Coronary artery (tissue), 2 donors: ENCODE data around the gene BEX2.
"Not testable (repeated sequence)": the region's sequence is repeated elsewhere in the genome, so short reads cannot be mapped to it uniquely, and the experiment has no call there.

Experiments
- DNase-seq: peaks from one replicate; pipeline ENCODE4 v3.0.0-alpha.2; 2017; ENCODE audit warnings: low spot score
- H3K27ac ChIP-seq, 2 donors: fragments of 200-600 bp; sonication (generic); one replicate each; pipeline ENCODE4 v1.5.1; 2016 to 2019
- H3K4me3 ChIP-seq: fragments of 200-600 bp; sonication (generic); 2 replicates; pipeline ENCODE4 v1.5.1; 2016; ENCODE audit warnings: mild to moderate bottlenecking, moderate library complexity
- TF ChIP-seq, protein P1 (sequence below): fragments of 200-600 bp; sonication (generic); IDR thresholded peaks from one replicate; pipeline ENCODE4 v1.5.1; 2019; ENCODE audit warnings: antibody characterized with exemption

The BEX2 gene

DNA sequence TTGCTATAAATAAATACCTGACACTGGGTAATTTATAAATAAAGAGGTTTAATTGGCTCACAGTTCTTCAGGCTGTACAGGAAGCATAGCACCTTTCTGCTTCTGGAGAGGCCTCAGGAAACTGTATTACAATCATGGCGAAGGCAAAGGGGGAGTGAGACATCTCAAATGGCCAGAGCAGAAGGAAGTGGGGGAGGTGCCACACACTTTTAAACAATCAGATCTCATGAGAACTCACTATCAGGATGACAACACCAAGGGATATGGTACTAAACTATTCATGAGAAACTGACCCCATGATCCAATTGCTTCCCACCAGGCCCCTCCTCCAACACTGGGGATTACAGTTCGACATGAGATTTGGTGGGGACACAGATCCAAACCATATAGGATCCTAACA, 33.8 kb upstream of the BEX2 start:
- no peak overlapping the region for H3K4me3 ChIP-seq
- H3K27ac ChIP-seq = no peak overlapping the region
- DNase-seq = no peak
- TF ChIP-seq, protein P1, sequence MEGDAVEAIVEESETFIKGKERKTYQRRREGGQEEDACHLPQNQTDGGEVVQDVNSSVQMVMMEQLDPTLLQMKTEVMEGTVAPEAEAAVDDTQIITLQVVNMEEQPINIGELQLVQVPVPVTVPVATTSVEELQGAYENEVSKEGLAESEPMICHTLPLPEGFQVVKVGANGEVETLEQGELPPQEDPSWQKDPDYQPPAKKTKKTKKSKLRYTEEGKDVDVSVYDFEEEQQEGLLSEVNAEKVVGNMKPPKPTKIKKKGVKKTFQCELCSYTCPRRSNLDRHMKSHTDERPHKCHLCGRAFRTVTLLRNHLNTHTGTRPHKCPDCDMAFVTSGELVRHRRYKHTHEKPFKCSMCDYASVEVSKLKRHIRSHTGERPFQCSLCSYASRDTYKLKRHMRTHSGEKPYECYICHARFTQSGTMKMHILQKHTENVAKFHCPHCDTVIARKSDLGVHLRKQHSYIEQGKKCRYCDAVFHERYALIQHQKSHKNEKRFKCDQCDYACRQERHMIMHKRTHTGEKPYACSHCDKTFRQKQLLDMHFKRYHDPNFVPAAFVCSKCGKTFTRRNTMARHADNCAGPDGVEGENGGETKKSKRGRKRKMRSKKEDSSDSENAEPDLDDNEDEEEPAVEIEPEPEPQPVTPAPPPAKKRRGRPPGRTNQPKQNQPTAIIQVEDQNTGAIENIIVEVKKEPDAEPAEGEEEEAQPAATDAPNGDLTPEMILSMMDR = no peak

DNA sequence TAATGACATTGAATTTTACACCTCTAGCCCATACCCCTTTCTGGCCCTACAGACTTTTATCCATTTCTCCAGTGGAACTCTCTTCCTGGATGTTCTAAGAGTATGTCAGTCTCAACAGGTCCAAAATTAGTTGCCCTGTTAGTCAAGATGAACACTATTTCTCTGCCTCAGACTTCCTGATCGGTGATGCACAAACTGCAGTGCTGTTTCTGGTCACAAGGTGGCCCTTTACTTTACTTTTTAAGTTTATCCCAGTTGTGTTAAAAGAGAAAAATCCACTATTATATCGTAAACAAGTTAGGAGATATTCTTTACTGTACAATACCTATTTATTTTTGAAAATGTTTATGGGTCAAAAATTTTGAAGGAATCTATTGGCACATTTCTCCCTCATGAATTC, 32.3 kb upstream of the BEX2 start:
- H3K27ac ChIP-seq = no peak overlapping the region
- no peak for DNase-seq
- TF ChIP-seq, protein P1 = no peak
- no peak overlapping the region for H3K4me3 ChIP-seq

DNA sequence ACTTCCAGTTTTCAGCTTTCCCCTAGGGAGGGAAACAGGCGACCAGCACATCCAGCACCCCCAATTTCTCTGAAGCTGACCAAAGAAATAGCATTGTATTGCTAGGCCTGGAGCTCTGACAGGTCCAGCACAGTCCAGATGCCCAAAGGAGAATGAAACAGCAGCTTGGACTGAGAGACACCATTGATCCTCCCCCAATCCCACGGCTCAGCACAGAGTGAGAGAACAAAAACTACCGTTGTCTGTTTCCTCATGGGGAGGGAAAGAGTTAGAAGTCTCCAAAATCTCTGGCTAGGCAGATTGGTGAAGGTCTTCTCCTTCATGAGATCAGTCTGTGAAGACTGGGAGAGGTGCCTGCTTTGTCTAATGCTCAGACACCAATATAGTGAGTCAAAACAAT, 27.9 kb upstream of the BEX2 start:
- Histone ChIP-seq H3K4me3 (no peak overlapping the region), H3K27ac (no peak overlapping the region)
- TF ChIP-seq, protein P1 = no peak
- DNase-seq = no peak

DNA sequence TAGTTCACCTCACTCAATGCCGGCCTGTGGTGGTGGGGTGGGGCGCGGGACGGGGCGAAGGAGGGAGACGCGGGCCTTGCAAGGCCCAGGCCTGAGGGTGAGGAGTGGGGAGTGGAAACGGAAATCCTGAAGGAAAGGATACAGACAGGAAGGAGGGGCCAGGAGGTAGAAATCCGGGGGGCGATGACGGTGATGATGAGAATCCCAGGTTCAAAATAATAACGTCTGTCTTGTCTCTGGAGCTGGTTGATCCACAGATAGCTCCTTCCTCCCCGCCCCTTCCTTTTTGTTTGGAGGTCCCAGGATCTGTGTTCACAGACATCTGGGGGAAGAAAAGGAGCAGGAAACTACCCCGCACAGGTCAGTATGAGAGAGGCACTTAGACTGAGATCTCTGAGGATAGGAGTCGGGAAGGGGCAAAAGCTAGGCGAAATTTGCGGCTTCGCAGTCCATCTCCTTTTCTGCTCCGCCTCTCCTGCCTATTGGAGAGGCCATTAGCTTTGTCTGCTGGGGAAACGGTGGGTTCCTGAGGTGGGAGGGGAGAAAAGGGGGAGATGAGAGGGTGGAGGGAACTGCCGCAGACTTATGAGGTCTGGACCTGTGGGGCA, 20.0 kb upstream of the BEX2 start:
- TF ChIP-seq, protein P1 = no peak
- H3K27ac ChIP-seq = no peak overlapping the region
- DNase-seq = no peak
- peak overlapping the region; percentile 52 for H3K4me3 ChIP-seq

DNA sequence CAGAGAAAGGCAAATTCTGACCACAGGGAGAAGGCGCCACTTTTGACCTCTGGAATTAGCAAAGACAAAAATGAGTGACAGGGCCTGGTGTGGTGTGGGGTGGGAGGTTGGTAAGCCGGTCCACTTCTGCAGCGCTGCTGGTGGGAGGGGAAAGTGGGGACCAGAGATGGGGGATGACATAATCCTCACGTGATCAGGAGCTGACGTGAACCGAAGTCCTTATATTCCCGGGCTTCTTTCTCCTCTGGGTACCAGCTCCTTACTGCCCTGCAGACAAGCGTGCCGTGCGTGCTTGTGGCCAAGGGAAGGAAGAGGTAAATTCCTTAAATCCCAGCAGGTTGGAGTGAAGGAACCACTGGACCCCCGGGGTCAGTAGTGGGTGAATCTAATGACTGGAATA, 19.2 kb upstream of the BEX2 start, which contains the start of gene TCEAL7:
TCEAL7 (plus strand) TSS at position 249 of the 400 bp plus-strand sequence. CDS start 1,165 bp downstream, outside the sequence.
- TF ChIP-seq, protein P1 = no peak
- H3K4me3 ChIP-seq = peak within 1 kb of the TSS; percentile 52
- H3K27ac ChIP-seq = no peak within 1 kb of the TSS
- DNase-seq = no peak

DNA sequence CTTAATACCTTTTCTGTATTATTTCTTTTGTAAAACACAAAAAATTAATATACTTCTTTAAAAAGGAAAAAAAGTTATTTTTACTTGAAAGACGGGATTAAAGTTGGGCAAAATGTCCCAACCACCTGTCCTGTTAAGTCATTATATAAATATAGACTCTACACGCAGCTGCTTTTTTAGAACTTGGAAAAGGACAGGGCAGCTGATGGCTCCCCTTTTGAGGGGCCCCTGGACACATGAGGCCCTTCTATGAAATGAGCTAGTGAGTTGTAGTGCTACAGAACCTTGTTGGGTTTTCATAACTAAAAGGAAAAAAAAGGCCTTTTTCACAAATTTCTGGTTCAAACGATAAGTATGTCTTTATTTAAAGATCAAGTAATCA, 600 bp upstream of the BEX2 start:
- H3K27ac ChIP-seq = no peak overlapping the region
- TF ChIP-seq, protein P1 = no peak
- no peak for DNase-seq
- no peak overlapping the region for H3K4me3 ChIP-seq

DNA sequence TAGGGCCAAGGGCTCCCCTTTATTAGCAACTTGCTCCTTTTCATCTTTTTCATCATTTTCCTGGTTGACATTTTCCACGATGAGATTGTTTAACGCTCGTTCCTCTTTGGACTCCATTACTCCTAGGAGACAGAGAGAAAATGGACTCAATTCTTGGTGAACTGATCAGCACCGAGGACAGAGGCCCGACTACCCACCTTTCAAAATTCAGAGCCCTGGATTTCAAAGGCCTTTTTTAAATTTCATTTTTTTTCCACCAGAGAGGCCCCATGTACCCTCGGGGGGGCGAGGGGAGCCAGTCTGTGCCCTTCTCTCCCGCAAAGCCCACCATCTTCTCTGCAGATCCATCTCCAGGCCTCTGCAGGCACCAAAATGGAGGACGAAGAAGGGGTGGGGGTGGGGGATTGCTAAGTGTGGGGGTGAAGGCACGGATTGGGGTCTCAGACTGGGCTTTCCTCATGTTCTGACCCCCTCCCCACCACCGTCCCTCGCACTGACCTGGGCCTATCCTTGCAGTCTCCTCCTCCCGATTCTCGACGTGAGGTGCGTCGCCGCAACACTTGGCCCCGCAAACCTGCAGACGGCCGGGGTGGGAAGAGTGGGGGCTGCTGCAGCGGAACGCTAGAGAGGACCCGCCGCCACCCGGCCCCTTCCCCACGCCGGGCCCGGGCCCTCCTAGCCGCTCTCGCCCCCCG, 783 bp downstream of the BEX2 start:
- Histone ChIP-seq H3K4me3 (peak overlapping the region; percentile 66), H3K27ac (no peak overlapping the region)
- TF ChIP-seq, protein P1 = no peak
- no peak for DNase-seq

DNA sequence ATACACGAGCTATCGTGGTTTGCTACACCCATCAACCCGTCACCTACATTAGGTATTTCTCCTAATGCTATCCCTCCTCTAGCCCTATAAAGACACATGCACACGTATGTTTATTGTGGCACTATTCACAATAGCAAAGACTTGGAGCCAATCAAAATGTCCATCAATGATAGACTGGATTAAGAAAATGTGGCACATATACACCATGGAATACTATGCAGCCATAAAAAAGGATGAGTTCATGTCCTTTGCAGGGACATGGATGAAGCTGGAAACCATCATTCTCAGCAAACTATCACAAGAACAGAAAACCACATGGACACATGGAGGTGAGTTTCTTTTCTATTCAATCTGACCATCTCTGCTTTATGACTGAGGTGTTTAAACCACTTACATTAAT, 5.1 kb downstream of the BEX2 start:
- DNase-seq = not testable (repeated sequence)

More for the DNA sequence above, 5.1 kb downstream of the BEX2 start:
- not testable (repeated sequence) for H3K4me3 ChIP-seq, H3K27ac ChIP-seq
